ENCODE data around the gene TNIP3.

- TF ChIP-seq CTCF (conservative IDR thresholded peaks at IDR 0.05; ENCODE audit: low read length) (no peak), EZH2phosphoT487 (IDR thresholded peaks at IDR 0.05; ENCODE audit: borderline replicate concordance, low read depth, low read length) (no peak)
These were observed 36.8 kb upstream of the TNIP3 start for GRCh38 chr4:121200795-121201472.

All from OCI-LY7 (cell line).